IPS-18a (cell line): ENCODE results near the gene C2orf81.

ENCODE experiments used
- H3K27ac ChIP-seq: one replicate; pipeline ENCODE4 v1.5.1; 2013; ENCODE audit warnings: low read length
- H3K27me3 ChIP-seq: one replicate; pipeline ENCODE4 v1.6.1; 2013; ENCODE audit warnings: mild to moderate bottlenecking, low read length; ENCODE audit not compliant: control insufficient read depth, insufficient read depth
- H3K36me3 ChIP-seq: one replicate; pipeline ENCODE4 v1.6.1; 2013; ENCODE audit warnings: low read depth, low read length; ENCODE audit not compliant: control insufficient read depth
- H3K4me1 ChIP-seq: one replicate; pipeline ENCODE4 v1.6.1; 2013; ENCODE audit warnings: low read depth, low read length; ENCODE audit not compliant: control insufficient read depth
- H3K4me3 ChIP-seq: one replicate; pipeline ENCODE4 v1.5.1; 2013; ENCODE audit warnings: low read length
- H3K9ac ChIP-seq: one replicate; pipeline ENCODE4 v1.6.1; 2013; ENCODE audit warnings: mild to moderate bottlenecking, low read length, moderate library complexity
- H3K9me3 ChIP-seq: one replicate; pipeline ENCODE4 v1.6.1; 2013; ENCODE audit warnings: low read depth, low read length; ENCODE audit not compliant: control insufficient read depth

The C2orf81 gene

DNA sequence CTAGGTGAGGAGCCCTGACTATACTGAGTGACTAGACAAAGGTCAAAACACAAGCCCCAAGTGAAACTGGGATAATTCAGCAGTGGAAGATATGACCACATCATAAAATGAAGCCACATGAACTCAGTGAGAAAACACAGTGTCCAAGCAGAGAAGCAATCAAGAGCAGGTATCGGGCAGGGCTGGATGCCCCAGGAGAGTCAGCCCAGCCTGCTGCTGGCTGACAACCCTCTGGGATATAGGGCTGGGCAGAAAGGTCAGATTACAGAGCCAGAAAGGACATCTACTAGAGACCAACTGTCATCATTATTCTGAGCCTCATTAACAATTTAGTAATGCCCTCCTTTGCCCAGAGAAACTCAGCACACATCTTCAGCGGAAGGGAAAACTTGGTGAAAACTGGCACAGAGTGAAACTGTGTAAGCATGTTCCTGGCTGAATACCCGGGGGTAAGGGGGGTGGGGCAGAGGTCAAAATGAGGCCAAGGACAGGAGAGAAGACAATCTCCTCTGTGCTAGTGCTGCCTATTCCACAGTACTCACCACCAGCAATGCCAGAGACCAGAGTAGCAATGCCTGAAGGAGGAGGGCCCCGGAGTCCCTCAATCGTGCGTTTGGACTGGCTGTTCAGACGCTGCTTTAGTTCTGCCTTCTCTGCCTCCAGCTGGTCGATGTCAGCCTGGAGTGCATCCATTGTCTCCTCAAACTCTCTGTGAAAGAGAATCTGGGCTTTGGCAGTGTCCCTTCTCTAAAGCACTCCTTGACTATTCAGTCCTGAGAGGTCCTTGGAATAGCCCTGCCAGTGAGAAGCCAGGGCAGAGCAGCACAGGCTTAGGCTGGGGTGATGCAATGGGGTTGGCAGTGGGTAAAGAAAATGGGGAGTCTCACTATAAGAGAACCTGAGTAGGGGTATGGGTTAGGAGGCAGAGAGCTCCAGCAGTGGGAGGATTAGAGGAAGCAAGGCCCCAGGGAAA, 56.6 kb downstream of the C2orf81 start:
- H3K9ac ChIP-seq, result no peak overlapping the region

More for the DNA sequence above, 56.6 kb downstream of the C2orf81 start:
- Histone ChIP-seq H3K4me1 (no peaks in the 10 kb centered on the region), H3K27me3 (no peaks in the 10 kb centered on the region), H3K36me3 (peaks cover 96% of the 10 kb centered on the region), H3K4me3 (no peak overlapping the region), H3K9me3 (no peaks in the 10 kb centered on the region), H3K27ac (no peak overlapping the region)
